HG02610 (cell line): ENCODE data around the gene PDE11A.
"Not testable (repeated sequence)": the region's sequence is repeated elsewhere in the genome, so short reads cannot be mapped to it uniquely, and the experiment has no call there.

Source experiments
- ATAC-seq: cut with Tn5 transposase; IDR thresholded peaks from one replicate; pipeline ENCODE4 v1.9.1; 2021; ENCODE audit warnings: mild to moderate bottlenecking, moderate library complexity; ENCODE audit not compliant: unreplicated experiment

Gene PDE11A

DNA sequence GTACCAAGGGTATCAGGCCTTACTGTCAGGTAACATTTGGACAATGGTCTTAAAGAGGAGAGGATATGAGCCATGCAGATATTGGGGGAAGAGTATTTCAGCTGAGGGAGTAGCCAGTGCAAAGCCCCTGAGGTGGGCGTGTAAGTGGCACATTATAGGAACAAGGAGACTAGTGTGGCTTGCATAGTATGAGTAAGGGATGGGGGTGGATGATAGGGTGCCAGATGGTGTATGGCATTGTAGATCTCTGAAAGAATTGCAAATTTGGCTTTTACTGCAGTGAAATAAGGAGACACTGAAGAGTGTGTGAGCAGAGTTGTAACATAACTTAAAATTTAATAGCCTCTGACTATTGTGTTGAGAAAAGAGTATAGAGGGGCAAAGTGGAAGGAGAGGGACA lies 244.0 kb downstream of the PDE11A start:
- no peak for ATAC-seq

GRCh38 chr2:177826897-177827296 lies 245.7 kb downstream of the PDE11A start:
- ATAC-seq, result no peak

DNA sequence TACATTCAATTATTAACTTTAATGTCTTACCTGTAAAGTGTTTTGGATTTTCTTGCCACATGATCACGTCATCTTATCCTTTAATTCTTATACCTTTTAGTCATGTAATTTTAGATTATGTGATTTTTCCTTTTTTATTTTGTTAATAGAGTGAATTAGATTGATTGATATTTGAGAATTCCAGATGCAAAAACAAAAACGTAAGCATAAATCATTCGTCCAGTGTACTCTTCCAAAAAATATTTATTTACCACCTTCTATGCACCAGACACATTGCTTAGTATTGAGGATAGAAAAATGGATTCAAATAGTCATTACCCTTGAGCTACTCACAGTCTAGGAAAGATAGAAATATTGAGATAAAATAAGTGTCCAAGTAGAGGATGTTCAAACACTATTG lies 249.6 kb downstream of the PDE11A start:
- ATAC-seq, result no peak

- ATAC-seq, result no peak
Measured at GRCh38 chr2:177818412-177818811, 254.2 kb downstream of the PDE11A start.

DNA sequence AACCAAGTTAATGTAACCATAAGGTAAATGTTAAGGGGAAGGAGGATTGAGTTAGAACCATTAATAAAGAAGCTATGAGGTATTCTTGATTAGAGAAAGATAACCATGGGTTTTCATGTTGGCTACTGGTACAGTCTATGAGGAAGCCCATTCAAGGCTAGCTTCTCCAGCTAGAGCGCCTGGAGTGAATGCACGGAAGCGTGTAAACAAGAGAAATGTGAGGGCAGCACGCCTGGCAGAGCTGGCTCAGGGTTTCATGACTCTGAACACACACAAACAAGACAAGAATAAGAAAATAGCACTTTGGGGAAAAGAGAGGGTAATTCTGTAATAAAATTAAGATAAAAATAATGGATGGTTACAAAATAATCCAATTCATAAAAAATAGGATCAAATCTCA lies 255.3 kb downstream of the PDE11A start:
- ATAC-seq, result no peak

GRCh38 chr2:177816766-177817165 lies 255.8 kb downstream of the PDE11A start:
- no peak for ATAC-seq

DNA sequence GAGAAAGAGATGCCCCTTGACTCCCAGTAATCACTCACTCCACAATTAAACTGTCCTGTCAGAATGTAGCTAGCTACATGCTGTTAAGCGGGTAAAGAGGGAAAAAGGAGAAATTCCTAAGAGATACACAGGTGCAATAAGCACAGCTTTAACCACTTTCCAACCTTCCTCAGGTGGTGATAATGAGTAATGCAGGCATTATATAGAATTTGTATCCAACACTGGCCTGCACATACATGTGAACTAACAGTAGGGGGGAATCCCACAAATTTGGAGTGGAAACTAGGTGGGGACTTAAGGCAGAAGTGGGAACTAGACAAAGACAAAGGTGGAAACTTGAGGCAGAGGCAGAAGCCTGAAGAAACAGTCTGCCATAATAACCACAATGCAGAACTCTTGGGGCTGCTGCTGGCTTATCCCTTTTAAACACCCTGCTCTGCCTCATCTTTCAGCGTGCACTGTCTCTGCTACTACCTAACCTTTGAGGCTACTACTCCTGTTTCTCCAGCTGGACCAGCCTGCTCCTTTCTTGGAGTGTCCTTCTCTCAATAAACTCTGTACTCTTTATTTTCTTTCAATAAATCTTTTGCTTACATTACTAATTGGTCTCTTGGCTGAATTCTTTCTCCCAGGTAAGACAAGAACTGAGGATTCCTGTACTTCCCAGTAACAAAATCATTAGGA lies 259.7 kb downstream of the PDE11A start:
- no peak for ATAC-seq

GRCh38 chr2:177810906-177811305 lies 261.7 kb downstream of the PDE11A start:
- no peak for ATAC-seq

DNA sequence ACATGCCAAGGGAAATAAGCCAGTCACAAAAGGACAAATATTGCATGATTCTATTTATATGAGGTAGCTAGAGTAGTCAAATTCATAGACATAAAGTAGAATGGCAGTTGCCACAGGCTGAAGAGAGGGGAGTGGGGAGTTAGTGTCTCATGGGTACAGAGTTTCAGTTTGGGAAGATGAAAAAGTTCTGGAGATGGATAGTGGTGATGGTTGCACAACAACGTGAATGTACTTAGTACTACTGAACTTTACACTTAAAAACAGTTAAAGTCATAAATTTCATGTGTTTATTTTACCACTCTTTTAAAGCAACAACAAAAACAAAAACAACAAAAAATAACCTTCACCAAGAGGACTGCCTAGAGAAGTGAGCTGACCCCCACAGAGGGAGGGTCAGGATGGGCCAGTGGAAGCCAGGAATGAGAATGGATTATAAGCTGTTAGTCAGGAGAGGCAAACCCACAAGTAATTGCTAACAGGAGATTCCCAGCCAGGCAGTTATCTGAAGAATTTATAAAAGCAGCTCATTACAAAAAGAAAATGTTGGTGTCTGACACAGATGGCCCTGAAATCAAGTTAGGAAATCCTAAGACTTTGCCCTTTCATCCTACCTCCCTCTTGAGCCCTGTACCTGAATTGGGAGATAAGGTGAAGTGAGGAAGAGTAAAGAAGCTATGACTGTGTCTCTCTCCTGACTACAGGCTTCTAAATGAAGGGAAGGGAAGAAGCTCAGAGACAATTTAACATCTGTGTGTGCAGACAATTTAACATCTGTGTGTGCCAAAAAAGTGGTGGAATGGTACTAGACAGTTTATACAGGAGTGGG lies 263.4 kb downstream of the PDE11A start:
- ATAC-seq, result no peak

DNA sequence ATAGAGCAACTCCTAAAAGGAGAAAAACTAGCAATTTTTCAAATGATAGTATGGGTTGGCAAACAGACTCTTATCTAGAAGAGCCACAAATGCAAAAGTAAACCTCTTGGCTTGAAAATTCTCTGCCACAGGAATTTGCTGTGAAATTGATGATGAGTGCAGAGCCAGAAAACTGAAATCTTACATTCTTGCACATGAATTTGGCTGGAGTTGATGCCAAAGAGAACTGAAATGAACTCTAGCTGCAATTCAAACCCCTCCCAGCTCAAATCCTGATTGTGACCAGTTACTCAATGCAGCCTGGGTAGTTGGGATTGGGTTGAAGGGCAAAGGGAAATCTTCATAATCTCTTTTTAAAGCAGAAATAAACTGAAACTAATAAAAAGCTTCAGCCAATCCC lies 266.6 kb downstream of the PDE11A start:
- ATAC-seq, result no peak

DNA sequence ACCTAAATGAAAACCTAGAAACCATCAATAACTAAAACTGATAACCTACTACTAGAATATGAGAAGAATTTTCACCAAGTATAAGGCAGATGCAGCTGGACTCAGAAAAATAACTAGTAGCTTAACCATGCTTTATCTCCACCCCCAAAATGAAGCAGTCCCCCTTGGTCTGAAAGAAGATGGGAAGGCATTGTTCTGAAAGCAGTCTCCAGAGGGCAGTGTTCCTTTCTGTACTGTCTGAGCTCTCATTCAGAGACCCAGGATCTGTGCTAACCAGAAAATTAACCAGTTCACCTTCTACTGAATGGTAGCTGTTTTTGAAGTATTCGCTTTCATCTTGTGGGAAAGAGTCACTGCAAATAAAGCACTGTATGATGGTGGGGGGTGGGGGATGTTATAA lies 273.0 kb downstream of the PDE11A start:
- ATAC-seq, result no peak

- ATAC-seq, result no peak
Measured at GRCh38 chr2:177797808-177798207, 274.8 kb downstream of the PDE11A start.

DNA sequence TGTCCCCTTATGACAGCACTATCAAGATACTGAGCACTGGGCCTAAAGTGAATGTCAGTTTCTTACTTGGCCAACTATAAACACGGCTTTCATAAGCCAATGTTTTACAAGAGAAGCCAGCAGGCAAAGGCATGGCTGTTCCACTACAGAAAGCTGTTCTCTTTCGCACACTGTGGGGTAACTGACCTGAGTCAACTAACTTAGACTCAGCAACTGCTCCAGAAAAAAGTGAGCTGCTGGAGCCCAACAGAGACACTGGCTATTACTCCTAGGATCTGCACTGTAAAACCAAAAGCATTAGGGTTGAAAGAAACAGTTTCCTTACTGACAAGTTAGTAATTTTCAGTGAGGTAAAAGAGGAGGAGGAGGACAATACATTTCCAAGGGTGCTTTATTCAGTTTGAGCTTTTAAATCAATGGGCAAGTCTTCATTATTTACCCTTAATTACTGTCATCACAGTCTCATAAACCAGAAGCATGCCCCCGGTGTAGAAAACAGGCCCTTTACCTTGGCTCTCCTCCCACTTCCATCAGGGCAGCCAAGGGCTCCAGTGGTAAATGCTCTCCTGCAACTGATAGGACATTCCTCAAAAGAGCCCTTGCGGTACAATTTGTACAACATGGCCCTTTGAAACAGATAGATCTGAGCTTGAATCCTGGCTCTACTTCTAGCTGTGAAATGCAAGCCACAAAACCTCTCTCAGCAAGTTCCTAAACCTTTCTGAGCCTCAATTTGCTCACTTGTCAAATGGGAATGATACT lies 275.7 kb downstream of the PDE11A start:
- no peak for ATAC-seq

- no peak for ATAC-seq
Measured at GRCh38 chr2:177796011-177796410, 276.6 kb downstream of the PDE11A start.

DNA sequence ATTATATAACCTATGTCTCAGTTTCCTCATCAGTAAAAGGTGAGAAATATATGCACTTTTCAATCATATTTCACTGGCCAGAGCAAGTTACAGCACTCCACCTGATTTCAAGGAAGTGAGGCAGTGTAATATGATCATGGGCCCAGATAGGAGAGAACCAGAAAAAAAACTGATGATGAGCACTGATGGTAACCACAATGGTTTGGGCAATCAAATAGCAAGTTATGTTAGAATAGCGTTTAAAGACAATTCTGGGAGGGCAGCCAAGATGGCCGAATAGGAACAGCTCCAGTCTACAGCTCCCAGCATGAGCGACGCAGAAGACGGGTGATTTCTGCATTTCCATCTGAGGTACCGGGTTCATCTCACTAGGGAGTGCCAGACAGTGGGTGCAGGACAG lies 287.4 kb downstream of the PDE11A start:
- not testable (repeated sequence) for ATAC-seq

- no peak for ATAC-seq
Measured at GRCh38 chr2:177784745-177785067, 287.9 kb downstream of the PDE11A start.

DNA sequence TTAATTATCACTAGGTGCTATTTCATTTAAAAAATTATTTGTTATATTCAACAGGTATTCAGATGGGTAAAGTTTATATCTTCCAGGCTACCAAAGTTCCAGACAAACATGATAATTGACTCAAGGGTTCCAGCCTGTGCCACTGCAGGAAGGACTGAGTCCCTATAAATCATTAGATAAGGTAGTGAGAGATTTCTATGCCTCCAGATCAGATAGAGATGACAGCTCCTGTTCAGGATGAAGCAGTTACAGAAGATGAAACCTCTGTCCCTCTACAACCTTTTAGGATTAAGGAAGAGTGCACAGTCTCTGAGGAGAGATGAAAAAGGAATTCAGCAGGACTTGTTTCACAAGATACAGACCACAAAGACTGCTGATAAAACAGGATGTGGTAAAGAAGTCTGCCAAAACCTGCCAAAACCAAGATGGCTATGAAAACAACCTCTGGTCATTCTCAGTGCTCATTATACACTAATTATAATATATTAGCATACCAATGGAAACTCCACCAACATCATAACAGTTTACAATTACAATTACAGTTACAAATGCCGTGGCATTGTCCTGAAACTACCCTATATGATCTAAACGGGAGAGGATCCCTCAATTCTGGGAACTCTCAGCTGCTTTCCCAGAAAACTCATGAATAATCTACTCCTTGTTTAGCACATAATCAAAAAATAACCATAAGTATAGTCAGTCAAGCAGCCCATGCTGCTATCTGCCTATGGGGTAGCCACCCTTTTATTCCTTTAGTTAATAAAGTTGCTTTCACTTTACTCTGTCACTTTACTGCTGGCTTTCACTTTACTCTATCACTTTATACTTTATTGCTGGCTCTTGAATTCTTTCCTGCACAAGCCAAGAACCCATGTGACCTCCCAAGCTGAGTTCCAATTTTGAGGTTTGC lies 288.5 kb downstream of the PDE11A start:
- ATAC-seq, result no peak

GRCh38 chr2:177783091-177783490 lies 289.5 kb downstream of the PDE11A start:
- no peak for ATAC-seq

DNA sequence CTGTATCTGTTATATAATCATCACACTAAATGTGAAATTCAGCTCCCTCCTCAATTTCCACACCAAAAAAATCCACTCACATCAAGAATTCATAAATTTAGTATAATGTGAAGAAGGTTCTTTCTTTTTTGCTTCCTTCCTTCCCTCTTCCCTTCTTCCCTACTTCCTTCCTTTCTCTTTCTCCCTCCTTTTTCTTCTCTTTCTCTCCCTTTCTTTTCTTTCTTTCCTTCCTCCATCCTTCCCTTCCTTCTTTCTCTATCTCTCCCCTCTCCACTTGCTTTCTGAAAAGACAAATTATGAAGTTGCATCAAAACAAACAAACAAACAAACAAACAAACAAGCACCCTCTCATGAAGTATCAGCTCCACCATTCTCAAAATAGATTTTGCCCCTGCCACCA lies 290.0 kb downstream of the PDE11A start:
- no peak for ATAC-seq

GRCh38 chr2:177778472-177778871 lies 294.1 kb downstream of the PDE11A start:
- no peak for ATAC-seq

GRCh38 chr2:177772529-177772928 lies 300.0 kb downstream of the PDE11A start:
- ATAC-seq, result no peak
